Ovary (tissue), 3 donors: Measurements from ENCODE around the gene ABHD4.

Source experiments
- CTCF ChIP-seq, 3 donors: fragments of 450-650 bp in 2 of 3; fragments of 200-600 bp in 1 of 3; IDR thresholded peaks; one replicate each; pipeline versions ENCODE4 v1.5.1 to v1.8.0; 2016 to 2022; ENCODE audit warnings: antibody characterized with exemption in 3 of 3, mild to moderate bottlenecking in 1 of 3
- POLR2A ChIP-seq: fragments of 450-650 bp; IDR thresholded peaks from one replicate; pipeline ENCODE4 v1.6.1; 2017; ENCODE audit warnings: antibody characterized with exemption, mild to moderate bottlenecking, moderate library complexity
- donor health status: DM: no; HTN: no; CAD: no.

GRCh38 chr14:22613106-22613695 is 15.1 kb downstream of the ABHD4 start:
- TF ChIP-seq CTCF (IDR thresholded peaks at IDR 0.05) (no peak), POLR2A (no peak)
